Panc1 (cell line): ENCODE measurements around the gene THRB. TPM values are rescaled to one million over a fixed set of nuclear protein-coding genes. Genes with fewer than 3 reads are reported as not detected.

Experiments used
- ATAC-seq: fragments of 200-7000 bp; cut with Tn5 transposase; 2 replicates; pipeline ENCODE4 v1.9.1; 2020; ENCODE audit warnings: mild to moderate bottlenecking, moderate library complexity
- BruUV-seq: library from RNA; stranded (reverse); fragments of 400-500 nt; replicated peaks from 2 replicates; lab custom pipeline; 2021; lab: Mats Ljungman, UMichigan
- CTCF ChIA-PET: fragments of 300-600 bp; sonication (Branson Sonifier 250); formaldehyde crosslinking; loops from one replicate; lab custom pipeline; 2022; ENCODE audit warnings: antibody characterized with exemption; lab: Charles Lee
- POLR2A ChIA-PET: fragments of 300-600 bp; sonication (Branson Sonifier 250); formaldehyde crosslinking; loops from one replicate; lab custom pipeline; 2022; ENCODE audit warnings: antibody characterized with exemption; lab: Charles Lee
- DNase-seq: peaks from one replicate; pipeline ENCODE4 v3.0.0-alpha.2; 2010; ENCODE audit warnings: low read depth, low spot score
- H3K27ac ChIP-seq: 2 replicates; pipeline ENCODE4 v1.5.1; 2011; ENCODE audit warnings: mild to moderate bottlenecking, low read length, inconsistent platforms
- H3K27me3 ChIP-seq: fragments of 200-500 bp; sonication (Bioruptor generic); 2 replicates; pipeline ENCODE4 v1.6.0; 2014; ENCODE audit warnings: low read length, inconsistent platforms; ENCODE audit not compliant: control insufficient read depth, insufficient read depth
- H3K36me3 ChIP-seq: fragments of 200-500 bp; sonication (Bioruptor generic); 2 replicates; pipeline ENCODE4 v1.5.1; 2014; ENCODE audit warnings: inconsistent platforms, mild to moderate bottlenecking, low read length, moderate library complexity; ENCODE audit not compliant: control insufficient read depth, insufficient read depth
- H3K4me1 ChIP-seq: 2 replicates; pipeline ENCODE4 v1.5.1; 2011; ENCODE audit warnings: inconsistent platforms, mild to moderate bottlenecking, low read length, moderate library complexity; ENCODE audit not compliant: control insufficient read depth, insufficient read depth
- H3K4me3 ChIP-seq, 2 experiments: 2 replicates each; pipeline ENCODE4 v1.5.1; 2011 to 2012; ENCODE audit warnings: low read depth in 2 of 2, low read length in 2 of 2, mild to moderate bottlenecking in 2 of 2, inconsistent platforms in 1 of 2, moderate library complexity in 1 of 2
- H3K9me3 ChIP-seq: fragments of 200-500 bp; sonication (Bioruptor generic); 2 replicates; pipeline ENCODE4 v1.5.1; 2014; ENCODE audit warnings: low read depth, mild to moderate bottlenecking, inconsistent platforms, low read length, moderate library complexity; ENCODE audit not compliant: control insufficient read depth, insufficient read depth
- POLR2AphosphoS5 ChIP-seq: IDR thresholded peaks from 2 replicates; pipeline ENCODE4 v1.6.1; 2012; ENCODE audit warnings: mild to moderate bottlenecking, low read depth, low read length, moderate library complexity
- REST ChIP-seq, 2 experiments: IDR thresholded peaks; 2 replicates each; pipeline ENCODE4 v1.6.1; 2011 to 2012; ENCODE audit warnings: low read depth in 2 of 2, control low read depth in 1 of 2, low read length in 1 of 2, mild to moderate bottlenecking in 1 of 2, moderate library complexity in 1 of 2; ENCODE audit not compliant: insufficient read depth in 1 of 2
- SIN3A ChIP-seq: IDR thresholded peaks from 2 replicates; pipeline ENCODE4 v1.6.1; 2012; ENCODE audit warnings: low read depth, mild to moderate bottlenecking, low read length, moderate library complexity, borderline replicate concordance; ENCODE audit not compliant: insufficient read depth
- TCF7L2 ChIP-seq: IDR thresholded peaks from 2 replicates; pipeline ENCODE4 v1.6.1; 2011; ENCODE audit warnings: mild to moderate bottlenecking, low read depth, low read length, inconsistent platforms
- in situ Hi-C: cut with HindIII; loops from 2 replicates; pipeline ENCODE4 v1.10.0; 2016; ENCODE audit warnings: low sequenced_read_pairs, low pct_unique_long_range_greater_than_20kb
- intact Hi-C: fragments of 100-400 bp; cut with micrococcal nuclease; formaldehyde crosslinking; loops from one replicate; pipeline ENCODE4 v1.10.0; 2022; ENCODE audit not compliant: unreplicated experiment
- total RNA-seq: library from RNA; stranded (reverse); gene quantifications from one replicate; pipeline ENCODE4 v1.2.1, GENCODE V29; 2021; ENCODE audit not compliant: unreplicated experiment
- TF ChIP-seq, protein P1 (sequence below): fragments of 450-650 bp; IDR thresholded peaks from 2 replicates; pipeline ENCODE4 v1.5.1; 2017; ENCODE audit warnings: mild to moderate bottlenecking

Gene THRB
- total RNA-seq, 1 experiment from 2014 or later, result 3.9 TPM

DNA sequence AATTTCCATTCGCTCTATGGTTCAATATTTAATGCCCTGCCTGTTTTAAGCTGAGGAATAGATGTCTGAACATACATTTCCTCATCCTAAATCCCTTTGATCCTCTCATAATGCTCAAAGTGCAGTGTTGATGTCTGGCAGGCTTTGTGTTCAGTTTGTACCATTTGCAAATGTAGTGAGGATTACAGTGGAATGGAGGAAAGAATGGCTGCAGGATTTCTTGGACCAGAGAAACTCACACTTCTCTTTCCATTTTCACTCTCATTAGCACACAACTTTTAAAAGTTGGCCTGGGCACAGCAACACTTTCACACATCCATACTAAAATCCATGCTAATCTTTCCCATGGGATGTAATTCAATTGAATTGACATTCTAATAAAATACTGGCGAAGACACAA is 28.6 kb upstream of the THRB start:
- no peaks in the 10 kb centered on the region for H3K9me3 ChIP-seq
- no peak overlapping the region for H3K27ac ChIP-seq
- in situ Hi-C loops, result no loop called here
- ChIA-PET POLR2A (no interaction called here), CTCF (no interaction called here)
- intact Hi-C loops, result no loop called here
- H3K27me3 ChIP-seq, result peaks cover 3% of the 10 kb centered on the region; the same call in 1 of the 2 replicates
- TF ChIP-seq TCF7L2 (no peak), POLR2AphosphoS5 (no peak), REST (IDR thresholded peaks at IDR 0.05; ENCODE audit: insufficient read depth in 1 of 2, low read depth in 2 of 2, low read length in 1 of 2) (no peak), SIN3A (no peak)
- TF ChIP-seq, protein P1, sequence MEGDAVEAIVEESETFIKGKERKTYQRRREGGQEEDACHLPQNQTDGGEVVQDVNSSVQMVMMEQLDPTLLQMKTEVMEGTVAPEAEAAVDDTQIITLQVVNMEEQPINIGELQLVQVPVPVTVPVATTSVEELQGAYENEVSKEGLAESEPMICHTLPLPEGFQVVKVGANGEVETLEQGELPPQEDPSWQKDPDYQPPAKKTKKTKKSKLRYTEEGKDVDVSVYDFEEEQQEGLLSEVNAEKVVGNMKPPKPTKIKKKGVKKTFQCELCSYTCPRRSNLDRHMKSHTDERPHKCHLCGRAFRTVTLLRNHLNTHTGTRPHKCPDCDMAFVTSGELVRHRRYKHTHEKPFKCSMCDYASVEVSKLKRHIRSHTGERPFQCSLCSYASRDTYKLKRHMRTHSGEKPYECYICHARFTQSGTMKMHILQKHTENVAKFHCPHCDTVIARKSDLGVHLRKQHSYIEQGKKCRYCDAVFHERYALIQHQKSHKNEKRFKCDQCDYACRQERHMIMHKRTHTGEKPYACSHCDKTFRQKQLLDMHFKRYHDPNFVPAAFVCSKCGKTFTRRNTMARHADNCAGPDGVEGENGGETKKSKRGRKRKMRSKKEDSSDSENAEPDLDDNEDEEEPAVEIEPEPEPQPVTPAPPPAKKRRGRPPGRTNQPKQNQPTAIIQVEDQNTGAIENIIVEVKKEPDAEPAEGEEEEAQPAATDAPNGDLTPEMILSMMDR, result no peak
- DNase-seq (no peak), ATAC-seq (no peak)
- BruUV-seq, result no TSS peak
- H3K4me1 ChIP-seq, result no peaks in the 10 kb centered on the region
- H3K4me3 ChIP-seq, result no peak overlapping the region
- no peaks in the 10 kb centered on the region for H3K36me3 ChIP-seq

- no peak for ATAC-seq
- POLR2A ChIA-PET, result no interaction called here
- CTCF ChIA-PET, result no interaction called here
- in situ Hi-C loops (no loop called here), intact Hi-C loops (no loop called here)
- H3K36me3 ChIP-seq, result no peaks in the 10 kb centered on the region
- DNase-seq, result no peak
- TF ChIP-seq TCF7L2, result no peak
- no peak for TF ChIP-seq REST (IDR thresholded peaks at IDR 0.05; ENCODE audit: insufficient read depth in 1 of 2, low read depth in 2 of 2, low read length in 1 of 2)
- no peak for TF ChIP-seq POLR2AphosphoS5
- TF ChIP-seq, protein P1, result no peak
- TF ChIP-seq SIN3A, result no peak
- H3K9me3 ChIP-seq, result no peaks in the 10 kb centered on the region
- H3K27me3 ChIP-seq, result peaks cover 3% of the 10 kb centered on the region; the same call in 1 of the 2 replicates
- BruUV-seq, result no TSS peak
- H3K4me1 ChIP-seq, result no peaks in the 10 kb centered on the region
- no peak overlapping the region for H3K27ac ChIP-seq
- H3K4me3 ChIP-seq, result peak overlapping the region; percentile 46 to 54
Observed at GRCh38 chr3:24522146-24522579, 27.5 kb upstream of the THRB start.
